H1 (cell line): ENCODE results near the gene BLVRA. TPM values are rescaled to one million over a fixed set of nuclear protein-coding genes. Genes with fewer than 3 reads are reported as not detected.

Source experiments
- CTCF ChIA-PET: fragments of 300-600 bp; sonication (Branson Sonifier 250); formaldehyde crosslinking; loops from one replicate; lab custom pipeline; 2021; ENCODE audit not compliant: partially characterized antibody; lab: Charles Lee
- POLR2A ChIA-PET: fragments of 300-600 bp; sonication (Branson Sonifier 250); formaldehyde crosslinking; loops from one replicate; lab custom pipeline; 2021; ENCODE audit warnings: inconsistent platforms; ENCODE audit not compliant: partially characterized antibody; lab: Charles Lee
- DNase-seq, 2 experiments: peaks; one replicate each; pipeline versions ENCODE4 v3.0.0 to v3.0.0-alpha.2; 2010 to 2022; ENCODE audit warnings: low spot score in 2 of 2, low read depth in 1 of 2, mixed read lengths in 1 of 2
- FAIRE-seq: peaks from 2 replicates; lab custom pipeline; 2011; peaks lifted over from hg19 to GRCh38; lab: Jason Lieb, UNC
- H2AFZ ChIP-seq: 2 replicates; pipeline ENCODE4 v1.8.1; 2012; ENCODE audit warnings: low read length, inconsistent platforms
- H2AK5ac ChIP-seq: 2 replicates; pipeline ENCODE4 v1.6.1; 2013; ENCODE audit warnings: low read depth, low read length
- H2BK120ac ChIP-seq: replicated peaks from 2 replicates; pipeline ENCODE3; 2013; ENCODE audit warnings: low read depth, low read length, inconsistent platforms
- H2BK12ac ChIP-seq: 2 replicates; pipeline ENCODE4 v1.6.1; 2013; ENCODE audit warnings: low read depth, low read length
- H2BK15ac ChIP-seq: 2 replicates; pipeline ENCODE4 v1.6.1; 2013; ENCODE audit warnings: low read length
- H2BK20ac ChIP-seq: 2 replicates; pipeline ENCODE4 v1.6.1; 2013; ENCODE audit warnings: low read length
- H2BK5ac ChIP-seq: 2 replicates; pipeline ENCODE4 v1.6.1; 2013; ENCODE audit warnings: low read depth, low read length
- H3K14ac ChIP-seq: 2 replicates; pipeline ENCODE4 v1.6.1; 2013; ENCODE audit warnings: inconsistent platforms; ENCODE audit not compliant: insufficient read length
- H3K18ac ChIP-seq: 2 replicates; pipeline ENCODE4 v1.6.1; 2013; ENCODE audit warnings: low read length; ENCODE audit errors: extremely low read depth
- H3K23ac ChIP-seq: 2 replicates; pipeline ENCODE4 v1.6.1; 2013; ENCODE audit warnings: inconsistent platforms; ENCODE audit not compliant: insufficient read length
- H3K23me2 ChIP-seq: 2 replicates; pipeline ENCODE4 v1.6.1; 2013; ENCODE audit warnings: low read depth, low read length
- H3K27ac ChIP-seq: 2 replicates; pipeline ENCODE4 v1.6.1; 2011; ENCODE audit warnings: low read depth, low read length, inconsistent platforms
- H3K27me3 ChIP-seq, 4 experiments: replicated peaks in 1 of 4; 1 replicate in 1 of 4; 2 replicates in 3 of 4; pipeline versions ENCODE4 v1.6.1 to v1.8.1; 2011 to 2013; ENCODE audit warnings: low read length in 3 of 4, mild to moderate bottlenecking in 3 of 4, inconsistent platforms in 2 of 4, mixed read lengths in 2 of 4, moderate library complexity in 1 of 4; ENCODE audit not compliant: control insufficient read depth in 3 of 4, insufficient read depth in 3 of 4; ENCODE audit errors: extremely low read depth in 1 of 4
- H3K36me3 ChIP-seq, 4 experiments: 2 replicates each; pipeline versions ENCODE4 v1.6.1 to v1.8.1; 2011 to 2013; ENCODE audit warnings: mild to moderate bottlenecking in 4 of 4, low read length in 3 of 4, moderate library complexity in 2 of 4, control low read depth in 1 of 4, inconsistent platforms in 1 of 4; ENCODE audit not compliant: insufficient read depth in 4 of 4, control insufficient read depth in 2 of 4
- H3K4ac ChIP-seq: replicated peaks from 2 replicates; pipeline ENCODE3; 2013; ENCODE audit warnings: low read length, low read depth, mixed read lengths, inconsistent platforms; ENCODE audit not compliant: insufficient read length
- H3K4me1 ChIP-seq, 4 experiments: replicated peaks in 1 of 4; 1 replicate in 1 of 4; 2 replicates in 3 of 4; pipeline versions ENCODE4 v1.6.1 to v1.8.1; 2011 to 2013; ENCODE audit warnings: low read length in 3 of 4, inconsistent platforms in 2 of 4, mixed read lengths in 1 of 4; ENCODE audit not compliant: insufficient read depth in 4 of 4, control insufficient read depth in 3 of 4
- H3K4me2 ChIP-seq, 2 experiments: 2 replicates each; pipeline versions ENCODE4 v1.6.1 to v1.8.1; 2011 to 2013; ENCODE audit warnings: low read depth in 2 of 2, low read length in 2 of 2, control low read depth in 1 of 2, inconsistent platforms in 1 of 2, mild to moderate bottlenecking in 1 of 2; ENCODE audit not compliant: insufficient read depth in 1 of 2
- H3K4me3 ChIP-seq, 4 experiments: fragments of 200-600, 300-600 bp in 1 of 4; sonication (generic), shearing (Covaris generic), sonication (Bioruptor Twin) in 1 of 4; 2 replicates each; pipeline versions ENCODE4 v1.5.1 to v1.8.1; 2011 to 2016; ENCODE audit warnings: low read length in 4 of 4, low read depth in 3 of 4, control low read depth in 2 of 4, inconsistent platforms in 2 of 4, mild to moderate bottlenecking in 2 of 4, mixed read lengths in 1 of 4, moderate library complexity in 1 of 4; ENCODE audit not compliant: insufficient read depth in 2 of 4; ENCODE audit errors: extremely low read depth in 1 of 4
- H3K56ac ChIP-seq: replicated peaks from 2 replicates; pipeline ENCODE3; 2013; ENCODE audit warnings: low read depth, mild to moderate bottlenecking, mixed read lengths, low read length, inconsistent platforms; ENCODE audit not compliant: insufficient read length
- H3K79me1 ChIP-seq: 2 replicates; pipeline ENCODE4 v1.6.1; 2013; ENCODE audit warnings: low read depth, low read length, control low read depth
- H3K79me2 ChIP-seq, 2 experiments: 2 replicates each; pipeline versions ENCODE4 v1.6.1 to v1.8.1; 2012 to 2013; ENCODE audit warnings: low read length in 2 of 2, mild to moderate bottlenecking in 2 of 2, inconsistent platforms in 1 of 2; ENCODE audit not compliant: insufficient read depth in 2 of 2, control insufficient read depth in 1 of 2
- H3K9ac ChIP-seq, 4 experiments: replicated peaks in 1 of 4; 1 replicate in 1 of 4; 2 replicates in 3 of 4; pipeline versions ENCODE4 v1.6.1 to v1.8.1; 2011 to 2013; ENCODE audit warnings: low read depth in 3 of 4, low read length in 3 of 4, control low read depth in 2 of 4, mild to moderate bottlenecking in 2 of 4, moderate library complexity in 2 of 4, inconsistent platforms in 1 of 4; ENCODE audit errors: extremely low read depth in 1 of 4
- H3K9me3 ChIP-seq, 2 experiments: 2 replicates each; pipeline versions ENCODE4 v1.6.1 to v1.8.1; 2012 to 2013; ENCODE audit warnings: mild to moderate bottlenecking in 2 of 2, moderate library complexity in 2 of 2, control low read depth in 1 of 2, inconsistent platforms in 1 of 2, low read depth in 1 of 2, low read length in 1 of 2, mixed read lengths in 1 of 2; ENCODE audit not compliant: insufficient read depth in 2 of 2
- H4K20me1 ChIP-seq, 2 experiments: replicated peaks in 1 of 2; 2 replicates each; pipeline versions ENCODE3 to v1.8.1; 2011 to 2013; ENCODE audit warnings: inconsistent platforms in 2 of 2, low read length in 2 of 2, mild to moderate bottlenecking in 1 of 2; ENCODE audit not compliant: insufficient read depth in 2 of 2, control insufficient read depth in 1 of 2
- H4K5ac ChIP-seq: 2 replicates; pipeline ENCODE4 v1.6.1; 2013; ENCODE audit warnings: low read length, low read depth, mixed read lengths, inconsistent platforms; ENCODE audit not compliant: insufficient read length
- H4K8ac ChIP-seq: 2 replicates; pipeline ENCODE4 v1.8.0; 2013; ENCODE audit warnings: mild to moderate bottlenecking, moderate library complexity, low read length, inconsistent platforms; ENCODE audit not compliant: insufficient read depth; ENCODE audit errors: extremely low read depth
- H4K91ac ChIP-seq: replicated peaks from 2 replicates; pipeline ENCODE3; 2013; ENCODE audit warnings: low read length, mixed read lengths, inconsistent platforms; ENCODE audit not compliant: insufficient read length
- BACH1 ChIP-seq: IDR thresholded peaks from 2 replicates; pipeline ENCODE4 v1.6.1; 2012; ENCODE audit warnings: low read length, improper control_type of control experiment
- CHD2 ChIP-seq: IDR thresholded peaks from 2 replicates; pipeline ENCODE4 v1.6.1; 2012; ENCODE audit warnings: low read length, improper control_type of control experiment
- GABPA ChIP-seq: IDR thresholded peaks from 2 replicates; pipeline ENCODE4 v1.6.1; 2011; ENCODE audit warnings: mild to moderate bottlenecking, low read length, moderate library complexity, borderline replicate concordance; ENCODE audit not compliant: insufficient read depth
- POLR2A ChIP-seq, 2 experiments: IDR thresholded peaks; 1 replicate in 1 of 2; 2 replicates in 1 of 2; pipeline ENCODE4 v1.6.1; 2011; ENCODE audit warnings: low read depth in 2 of 2, low read length in 2 of 2, mild to moderate bottlenecking in 2 of 2; ENCODE audit errors: control extremely low read depth in 1 of 2
- POLR2AphosphoS5 ChIP-seq: IDR thresholded peaks from 2 replicates; pipeline ENCODE4 v1.6.1; 2011; ENCODE audit warnings: low read depth, low read length
- POU5F1 ChIP-seq: IDR thresholded peaks from 2 replicates; pipeline ENCODE4 v1.6.1; 2011; ENCODE audit warnings: low read depth, mild to moderate bottlenecking, low read length, moderate library complexity
- RNF2 ChIP-seq: fragments of 200-900, 300-1000 bp; sonication (generic); IDR thresholded peaks from 2 replicates; pipeline ENCODE4 v1.7.1; 2016; ENCODE audit warnings: borderline replicate concordance, low read depth, mild to moderate bottlenecking, antibody characterized with exemption, low read length; ENCODE audit not compliant: poor library complexity, severe bottlenecking; ENCODE audit errors: missing control alignments
- SAP30 ChIP-seq: fragments of 300-600 bp; sonication (generic); IDR thresholded peaks from 2 replicates; pipeline ENCODE4 v1.7.1; 2012; ENCODE audit warnings: low read length, moderate library complexity, mild to moderate bottlenecking, inconsistent platforms; ENCODE audit not compliant: insufficient read depth, insufficient replicate concordance
- SIN3A ChIP-seq, 2 experiments: IDR thresholded peaks in 1 of 2; conservative IDR thresholded peaks in 1 of 2; 2 replicates each; pipeline ENCODE4 v1.6.1; 2011 to 2012; ENCODE audit warnings: low read length in 2 of 2, improper control_type of control experiment in 1 of 2, low read depth in 1 of 2, mild to moderate bottlenecking in 1 of 2
- SP4 ChIP-seq: IDR thresholded peaks from 2 replicates; pipeline ENCODE4 v1.6.1; 2012; ENCODE audit warnings: low read length, inconsistent platforms
- WGBS, 2 experiments: shearing (Covaris generic) in 1 of 2; methylation state at CpG; one replicate each; pipeline versions ENCODE4 v1.1.6 to v1.1.7; 2013 to 2015; ENCODE audit warnings: low lambda C conversion rate in 2 of 2, mixed read lengths in 2 of 2, inconsistent platforms in 1 of 2, low coverage in 1 of 2, missing lambda C conversion rate in 1 of 2; ENCODE audit not compliant: insufficient replicate concordance in 2 of 2, insufficient coverage in 1 of 2, insufficient read length in 1 of 2; ENCODE audit errors: extremely low coverage in 1 of 2, missing lambda C conversion rate in 1 of 2; 5-methylcytosine and 5-hydroxymethylcytosine counted together
- polyA plus RNA-seq, 7 experiments: library from polyadenylated mRNA; depleted of rRNA in 3 of 7; stranded (reverse) in 5 of 7; unstranded in 2 of 7; fragments of >200 nt in 5 of 7; fragments of 200-250 nt in 2 of 7; gene quantifications; 1 replicate in 5 of 7; 2 replicates in 1 of 7; 4 replicates in 1 of 7; pipeline versions ENCODE4 v1.2.1 to v1.2.3, GENCODE V29; 2011 to 2013; ENCODE audit warnings: missing spikeins in 2 of 7, mixed read lengths in 2 of 7
- total RNA-seq: library from RNA; stranded (reverse); fragmentation: NEBNext Ultra II Directional; extraction: Animal tissue kit (Norgen Biotek cat#: 25700); gene quantifications from 2 replicates; pipeline ENCODE4 v1.2.1, GENCODE V29; 2021
- TF ChIP-seq, protein P1 (sequence below): IDR thresholded peaks from 2 replicates; pipeline ENCODE4 v1.6.1; 2011; ENCODE audit warnings: low read depth, mild to moderate bottlenecking, low read length; ENCODE audit not compliant: insufficient read depth
- TF ChIP-seq, protein P2 (sequence below): IDR thresholded peaks from 2 replicates; pipeline ENCODE4 v1.6.1; 2011; ENCODE audit warnings: low read length, improper control_type of control experiment

BLVRA gene
- total and polyA plus RNA-seq, 2 of the 8 experiments (the other 6 are each of a cell fraction or from before 2014, with no cell fraction given) = 16.1 to 37.1 TPM

DNA sequence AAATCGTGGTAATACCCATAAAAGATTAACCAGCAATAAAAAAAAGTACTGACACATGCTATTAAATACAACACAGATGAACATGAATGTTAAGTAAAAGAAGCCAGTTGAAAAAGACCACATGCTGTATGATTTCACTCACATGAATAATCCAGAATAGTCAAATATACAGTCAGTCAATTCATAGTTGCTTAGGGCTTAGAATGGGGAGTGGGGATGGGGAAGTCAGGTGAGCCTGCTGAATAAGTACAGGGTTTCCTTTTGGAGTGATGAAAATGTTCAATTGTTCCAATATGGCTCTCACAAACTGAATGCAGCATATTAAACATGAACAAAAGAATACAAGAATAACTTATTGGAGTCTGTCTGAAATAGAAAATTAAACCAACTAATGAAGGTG, 31.0 kb upstream of the BLVRA start:
- Histone ChIP-seq H3K4me3 (peak overlapping the region in 1 of 4 experiments; percentile 3; a peak in 1 of 8 replicates), H4K20me1 (peaks cover 0 to 11% of the 10 kb centered on the region in 2 experiments), H3K9ac (no peak overlapping the region), H2BK15ac (no peak overlapping the region), H3K27ac (no peak overlapping the region), H4K5ac (no peak overlapping the region), H3K4me2 (peak overlapping the region; percentile 3 to 20; a peak in 1 of 4 replicates), H2BK20ac (no peak overlapping the region), H3K56ac (no peak overlapping the region), H3K79me2 (peaks cover 21 to 67% of the 10 kb centered on the region in 2 experiments), H3K23ac (no peak overlapping the region), H3K4ac (no peak overlapping the region), H3K36me3 (no peaks in the 10 kb centered on the region), H2BK12ac (no peak overlapping the region), H3K79me1 (no peaks in the 10 kb centered on the region), H2BK5ac (no peak overlapping the region), H3K4me1 (no peaks in the 10 kb centered on the region), H3K18ac (no peak overlapping the region), H3K23me2 (no peaks in the 10 kb centered on the region; the same call in 1 of the 2 replicates), H2AK5ac (no peak overlapping the region), H4K91ac (no peak overlapping the region), H2BK120ac (no peak overlapping the region), H3K27me3 (no peaks in the 10 kb centered on the region), H3K14ac (no peak overlapping the region), H4K8ac (no peak overlapping the region), H2AFZ (no peak overlapping the region), H3K9me3 (no peaks in the 10 kb centered on the region)
- WGBS, 2 experiments = 33% methylated on average over 1 of the region's 1 CpG; no CpG with 5 or more reads in 1 of the 2 experiments
- ChIA-PET POLR2A (interaction anchor here (2.3 kb wide), 1 partner anchor 11 kb away, joined by 5 read pairs; no protein-coding TSS in a partner anchor), CTCF (interaction anchor here (0.9 kb wide), 1 partner anchor 145 kb away, joined by 3 read pairs; the partner anchor contains the start of gene STK17A)
- DNase-seq (no peak), FAIRE-seq (no peak)
- no peak for TF ChIP-seq RNF2
- TF ChIP-seq BACH1 = no peak
- TF ChIP-seq SP4 = no peak
- TF ChIP-seq, protein P1, sequence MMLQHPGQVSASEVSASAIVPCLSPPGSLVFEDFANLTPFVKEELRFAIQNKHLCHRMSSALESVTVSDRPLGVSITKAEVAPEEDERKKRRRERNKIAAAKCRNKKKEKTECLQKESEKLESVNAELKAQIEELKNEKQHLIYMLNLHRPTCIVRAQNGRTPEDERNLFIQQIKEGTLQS = no peak
- no peak for TF ChIP-seq CHD2
- no peak for TF ChIP-seq POLR2AphosphoS5
- no peak for TF ChIP-seq SAP30
- TF ChIP-seq POLR2A (IDR thresholded peaks at IDR 0.05; ENCODE audit: control extremely low read depth in 1 of 2, low read depth in 2 of 2, low read length in 2 of 2) = no peak
- no peak for TF ChIP-seq SIN3A (conservative IDR thresholded peaks at IDR 0.05 in 1 of 2, IDR thresholded peaks at IDR 0.05 in 1 of 2; ENCODE audit: low read depth in 1 of 2, low read length in 2 of 2)
- TF ChIP-seq GABPA = no peak
- TF ChIP-seq, protein P2, sequence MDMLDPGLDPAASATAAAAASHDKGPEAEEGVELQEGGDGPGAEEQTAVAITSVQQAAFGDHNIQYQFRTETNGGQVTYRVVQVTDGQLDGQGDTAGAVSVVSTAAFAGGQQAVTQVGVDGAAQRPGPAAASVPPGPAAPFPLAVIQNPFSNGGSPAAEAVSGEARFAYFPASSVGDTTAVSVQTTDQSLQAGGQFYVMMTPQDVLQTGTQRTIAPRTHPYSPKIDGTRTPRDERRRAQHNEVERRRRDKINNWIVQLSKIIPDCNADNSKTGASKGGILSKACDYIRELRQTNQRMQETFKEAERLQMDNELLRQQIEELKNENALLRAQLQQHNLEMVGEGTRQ = no peak
- TF ChIP-seq POU5F1 = no peak
